Nephron progenitor cell (in vitro differentiated cells): ENCODE results near the gene ATG7.

Experiments used
- DNase-seq: peaks from one replicate; pipeline ENCODE4 v3.0.0; 2021
- H3K27ac Mint-ChIP-seq: 2 replicates; pipeline ENCODE4 v1.8.0; 2021; ENCODE audit warnings: mild to moderate bottlenecking, moderate library complexity, mixed read lengths
- H3K27me3 Mint-ChIP-seq: 2 replicates; pipeline ENCODE4 v1.8.0; 2021; ENCODE audit warnings: mild to moderate bottlenecking, low read depth, mixed read lengths; ENCODE audit not compliant: poor library complexity
- H3K36me3 Mint-ChIP-seq: 2 replicates; pipeline ENCODE4 v1.8.0; 2021; ENCODE audit warnings: low read depth, mixed read lengths
- H3K4me1 Mint-ChIP-seq: 2 replicates; pipeline ENCODE4 v1.8.0; 2021; ENCODE audit warnings: mixed read lengths
- H3K4me3 Mint-ChIP-seq: 2 replicates; pipeline ENCODE4 v1.8.0; 2021; ENCODE audit warnings: mild to moderate bottlenecking, moderate library complexity, mixed read lengths
- H3K9me3 Mint-ChIP-seq: 2 replicates; pipeline ENCODE4 v1.8.0; 2021; ENCODE audit warnings: mild to moderate bottlenecking, moderate library complexity, mixed read lengths
- TF ChIP-seq, protein P1 (sequence below): fragments of 200-600 bp; sonication (generic); IDR thresholded peaks from 2 replicates; pipeline ENCODE4 v1.5.0; 2021; ENCODE audit warnings: antibody characterized with exemption

ATG7 gene

DNA sequence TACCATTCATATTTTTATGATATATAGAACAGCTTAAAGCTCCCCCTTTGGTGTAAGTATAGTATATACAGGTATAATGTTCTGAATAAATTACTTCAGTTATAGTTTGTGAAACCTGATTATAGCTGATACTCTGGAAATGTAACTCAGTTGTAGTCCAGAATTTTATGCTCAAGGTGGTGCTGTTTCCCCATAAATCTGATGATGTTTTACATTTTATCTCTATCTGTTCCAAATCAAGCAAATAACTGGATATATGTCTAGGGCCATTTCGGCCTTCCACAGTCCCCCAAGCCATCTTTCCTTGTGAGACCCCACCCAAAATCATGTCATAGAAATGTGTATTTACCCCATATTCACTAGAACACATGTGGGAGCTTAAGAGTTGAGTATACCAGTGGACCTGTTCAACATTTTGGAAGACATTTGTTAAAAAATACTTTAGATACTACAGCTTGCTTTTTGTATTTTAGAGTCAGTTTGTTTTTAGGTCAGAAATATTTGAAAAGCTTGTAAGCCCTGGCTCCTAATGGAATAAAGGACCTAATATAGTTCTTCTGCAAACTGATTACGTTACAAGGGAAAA, 107.1 kb downstream of the ATG7 start:
- no peaks in the 10 kb centered on the region for H3K27me3 Mint-ChIP-seq
- peak overlapping the region; percentile 5 for H3K4me3 Mint-ChIP-seq
- H3K4me1 Mint-ChIP-seq = peaks cover 39% of the 10 kb centered on the region
- peak overlapping the region; percentile 87 for H3K27ac Mint-ChIP-seq
- peaks cover 14% of the 10 kb centered on the region for H3K36me3 Mint-ChIP-seq
- no peaks in the 10 kb centered on the region for H3K9me3 Mint-ChIP-seq
- TF ChIP-seq, protein P1, sequence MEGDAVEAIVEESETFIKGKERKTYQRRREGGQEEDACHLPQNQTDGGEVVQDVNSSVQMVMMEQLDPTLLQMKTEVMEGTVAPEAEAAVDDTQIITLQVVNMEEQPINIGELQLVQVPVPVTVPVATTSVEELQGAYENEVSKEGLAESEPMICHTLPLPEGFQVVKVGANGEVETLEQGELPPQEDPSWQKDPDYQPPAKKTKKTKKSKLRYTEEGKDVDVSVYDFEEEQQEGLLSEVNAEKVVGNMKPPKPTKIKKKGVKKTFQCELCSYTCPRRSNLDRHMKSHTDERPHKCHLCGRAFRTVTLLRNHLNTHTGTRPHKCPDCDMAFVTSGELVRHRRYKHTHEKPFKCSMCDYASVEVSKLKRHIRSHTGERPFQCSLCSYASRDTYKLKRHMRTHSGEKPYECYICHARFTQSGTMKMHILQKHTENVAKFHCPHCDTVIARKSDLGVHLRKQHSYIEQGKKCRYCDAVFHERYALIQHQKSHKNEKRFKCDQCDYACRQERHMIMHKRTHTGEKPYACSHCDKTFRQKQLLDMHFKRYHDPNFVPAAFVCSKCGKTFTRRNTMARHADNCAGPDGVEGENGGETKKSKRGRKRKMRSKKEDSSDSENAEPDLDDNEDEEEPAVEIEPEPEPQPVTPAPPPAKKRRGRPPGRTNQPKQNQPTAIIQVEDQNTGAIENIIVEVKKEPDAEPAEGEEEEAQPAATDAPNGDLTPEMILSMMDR = peak; percentile 65
- DNase-seq = peak; percentile 12

- TF ChIP-seq, protein P1 = no peak
- peak overlapping the region; percentile 45 for H3K4me3 Mint-ChIP-seq
- peaks cover 39% of the 10 kb centered on the region for H3K4me1 Mint-ChIP-seq
- DNase-seq = no peak
- H3K27me3 Mint-ChIP-seq = no peaks in the 10 kb centered on the region
- H3K9me3 Mint-ChIP-seq = no peaks in the 10 kb centered on the region
- peaks cover 12% of the 10 kb centered on the region for H3K36me3 Mint-ChIP-seq
- peak overlapping the region; percentile 87 for H3K27ac Mint-ChIP-seq
These were observed 107.9 kb downstream of the ATG7 start for GRCh38 chr3:11379824-11380701.

- Mint-ChIP-seq H3K27me3 (no peaks in the 10 kb centered on the region), H3K36me3 (peaks cover 12% of the 10 kb centered on the region), H3K27ac (no peak overlapping the region), H3K4me1 (peaks cover 47% of the 10 kb centered on the region), H3K4me3 (no peak overlapping the region), H3K9me3 (no peaks in the 10 kb centered on the region)
- no peak for DNase-seq
- TF ChIP-seq, protein P1 = no peak
These were observed 108.9 kb downstream of the ATG7 start for GRCh38 chr3:11381141-11381540.

DNA sequence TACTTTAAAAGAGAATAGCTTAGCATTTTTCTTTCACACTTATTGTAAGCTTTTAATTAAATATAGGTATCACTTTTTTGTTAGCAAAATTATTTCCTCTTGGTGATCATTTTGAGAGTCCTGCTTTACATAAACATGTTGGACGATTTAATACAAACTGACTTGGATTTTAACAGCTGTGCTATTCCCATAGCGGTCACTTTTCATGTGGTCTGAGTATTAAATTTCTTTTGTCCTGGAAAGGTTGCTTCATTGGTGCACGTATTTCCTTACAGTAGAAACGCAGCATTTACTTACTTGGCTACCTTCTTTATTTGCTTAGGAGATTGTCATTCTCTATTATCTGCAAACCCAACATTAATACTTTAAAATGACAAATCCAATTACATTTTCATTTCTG, 109.4 kb downstream of the ATG7 start:
- Mint-ChIP-seq H3K27me3 (no peaks in the 10 kb centered on the region), H3K27ac (no peak overlapping the region), H3K4me1 (peaks cover 47% of the 10 kb centered on the region), H3K4me3 (no peak overlapping the region), H3K36me3 (peaks cover 12% of the 10 kb centered on the region), H3K9me3 (no peaks in the 10 kb centered on the region)
- TF ChIP-seq, protein P1 = no peak
- DNase-seq = no peak

GRCh38 chr3:11382146-11382745, 110.0 kb downstream of the ATG7 start:
- Mint-ChIP-seq H3K4me3 (no peak overlapping the region), H3K27ac (no peak overlapping the region), H3K9me3 (no peaks in the 10 kb centered on the region), H3K4me1 (peaks cover 47% of the 10 kb centered on the region), H3K27me3 (no peaks in the 10 kb centered on the region), H3K36me3 (peaks cover 12% of the 10 kb centered on the region)
- TF ChIP-seq, protein P1 = no peak
- no peak for DNase-seq
